ENCODE results near the gene GALNT17. TPM values are rescaled to one million over a fixed set of nuclear protein-coding genes. Genes with fewer than 3 reads are reported as not detected.

Gene GALNT17
- total and polyA plus RNA-seq, 12 donors: 0.94 to 37.5 (median 8.1) TPM

GRCh38 chr7:71326595-71326994, 194.7 kb downstream of the GALNT17 start:
- Histone ChIP-seq H3K36me3 (replicated peaks in 1 of 2) (no peaks in the 10 kb centered on the region), H3K9me3 (replicated peaks in 1 of 3) (no peaks in the 10 kb centered on the region), H3K27me3 (no peaks in the 10 kb centered on the region), H3K27ac (no peak overlapping the region), H3K4me3 (no peak overlapping the region), H3K4me1 (replicated peaks in 1 of 2) (no peaks in the 10 kb centered on the region)
- 10 to 38% (median 26%) methylated on average over 1 of the region's 1 CpG for WGBS, 4 donors
- no peak for DNase-seq
- TF ChIP-seq POLR2A (IDR thresholded peaks at IDR 0.05): no peak
- no peak for TF ChIP-seq CTCF (IDR thresholded peaks at IDR 0.05)
- intact Hi-C loops (cut with DNase I): no loop called here

- Histone ChIP-seq H3K27me3 (no peaks in the 10 kb centered on the region), H3K9me3 (replicated peaks in 1 of 3) (no peaks in the 10 kb centered on the region), H3K36me3 (replicated peaks in 1 of 2) (no peaks in the 10 kb centered on the region), H3K27ac (no peak overlapping the region), H3K4me3 (no peak overlapping the region), H3K4me1 (replicated peaks in 1 of 2) (no peaks in the 10 kb centered on the region)
- TF ChIP-seq POLR2A (IDR thresholded peaks at IDR 0.05): no peak
- TF ChIP-seq CTCF (IDR thresholded peaks at IDR 0.05): no peak
- WGBS, 4 donors: 66 to 85% (median 82%) methylated on average over 5 of the region's 5 CpGs
- intact Hi-C loops (cut with DNase I): no loop called here
- DNase-seq: no peak
Observed at GRCh38 chr7:71327946-71328345, 196.0 kb downstream of the GALNT17 start.

GRCh38 chr7:71329030-71329660, 197.2 kb downstream of the GALNT17 start:
- TF ChIP-seq POLR2A (IDR thresholded peaks at IDR 0.05): no peak
- TF ChIP-seq CTCF (IDR thresholded peaks at IDR 0.05): no peak
- H3K4me3 ChIP-seq: no peak overlapping the region
- no peaks in the 10 kb centered on the region for H3K9me3 ChIP-seq (replicated peaks in 1 of 3)
- 63 to 73% (median 70%) methylated on average over 10 of the region's 10 CpGs for WGBS, 4 donors
- no peaks in the 10 kb centered on the region for H3K27me3 ChIP-seq
- DNase-seq: no peak
- intact Hi-C loops (cut with DNase I): no loop called here
- H3K36me3 ChIP-seq (replicated peaks in 1 of 2): no peaks in the 10 kb centered on the region
- no peak overlapping the region for H3K27ac ChIP-seq
- no peaks in the 10 kb centered on the region for H3K4me1 ChIP-seq (replicated peaks in 1 of 2)

- 64 to 69% (median 67%) methylated on average over 4 of the region's 4 CpGs for WGBS, 4 donors
- Histone ChIP-seq H3K4me3 (no peak overlapping the region), H3K27me3 (no peaks in the 10 kb centered on the region), H3K27ac (no peak overlapping the region), H3K4me1 (replicated peaks in 1 of 2) (no peaks in the 10 kb centered on the region), H3K9me3 (replicated peaks in 1 of 3) (no peaks in the 10 kb centered on the region), H3K36me3 (replicated peaks in 1 of 2) (no peaks in the 10 kb centered on the region)
- TF ChIP-seq POLR2A (IDR thresholded peaks at IDR 0.05) (no peak), CTCF (IDR thresholded peaks at IDR 0.05) (no peak)
- intact Hi-C loops (cut with DNase I): no loop called here
- no peak for DNase-seq
Observed at GRCh38 chr7:71332207-71332606, 200.3 kb downstream of the GALNT17 start.
